HL-60 (cell line): ENCODE measurements around the gene COG7.
"Not testable (repeated sequence)": the region's sequence is repeated elsewhere in the genome, so short reads cannot be mapped to it uniquely, and the experiment has no call there.

Experiments
- DNase-seq, 2 experiments: peaks; one replicate each; pipeline ENCODE4 v3.0.0-alpha.2; 2010 to 2020; ENCODE audit warnings: low read depth in 1 of 2, low spot score in 1 of 2
- H3K27ac ChIP-seq: fragments of 250-450 bp; sonication (Bioruptor Pico); replicated peaks from 2 replicates; pipeline ENCODE4 v1.5.1; 2020; ENCODE audit warnings: mild to moderate bottlenecking, moderate library complexity
- H3K27me3 ChIP-seq: fragments of 250-450 bp; sonication (Bioruptor Pico); 2 replicates; pipeline ENCODE4 v1.5.1; 2021; ENCODE audit warnings: mild to moderate bottlenecking, moderate library complexity; ENCODE audit not compliant: insufficient read depth, poor library complexity, severe bottlenecking
- H3K4me3 ChIP-seq: replicated peaks from 2 replicates; pipeline ENCODE4 v1.5.1; 2011; ENCODE audit warnings: mild to moderate bottlenecking, control low read depth, low read length; ENCODE audit not compliant: insufficient read depth
- GABPA ChIP-seq: IDR thresholded peaks from 2 replicates; pipeline ENCODE4 v1.6.1; 2012; ENCODE audit warnings: low read depth
- POLR2AphosphoS5 ChIP-seq: IDR thresholded peaks from 2 replicates; pipeline ENCODE4 v1.6.1; 2012; ENCODE audit warnings: low read depth
- SPI1 ChIP-seq: IDR thresholded peaks from 2 replicates; pipeline ENCODE4 v1.6.1; 2012; ENCODE audit warnings: low read depth, mild to moderate bottlenecking, borderline replicate concordance
- TF ChIP-seq, protein P1 (sequence below): IDR thresholded peaks from one replicate; pipeline ENCODE4 v1.5.1; 2011; ENCODE audit warnings: low read length, control low read depth, inconsistent platforms; ENCODE audit not compliant: insufficient read depth
- TF ChIP-seq, protein P2 (sequence below): IDR thresholded peaks from 2 replicates; pipeline ENCODE4 v1.6.1; 2012; ENCODE audit warnings: low read depth; ENCODE audit not compliant: insufficient replicate concordance

COG7 gene

DNA sequence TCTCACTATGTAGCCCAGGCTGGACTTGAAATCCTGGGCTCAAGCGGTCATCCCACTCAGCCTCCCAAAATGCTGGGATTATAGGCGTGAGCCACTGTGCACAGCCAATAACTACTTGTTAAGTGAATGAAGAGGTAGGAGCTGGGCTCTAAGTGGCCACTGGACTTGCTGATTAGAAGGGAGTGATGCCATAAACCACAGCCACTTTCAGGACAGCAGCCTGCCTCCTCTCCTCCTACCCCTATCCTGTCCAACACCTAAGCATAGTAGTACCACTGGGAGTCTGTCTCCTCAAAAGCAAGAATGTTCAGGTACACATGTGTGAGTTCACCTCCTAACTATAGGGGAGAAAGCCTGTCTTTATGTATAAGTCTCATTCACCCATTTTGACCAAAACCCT lies 12.2 kb upstream of the COG7 start:
- no peak for DNase-seq
- no peak overlapping the region for H3K4me3 ChIP-seq
- no peak for TF ChIP-seq GABPA
- no peak for TF ChIP-seq POLR2AphosphoS5
- TF ChIP-seq, protein P1, sequence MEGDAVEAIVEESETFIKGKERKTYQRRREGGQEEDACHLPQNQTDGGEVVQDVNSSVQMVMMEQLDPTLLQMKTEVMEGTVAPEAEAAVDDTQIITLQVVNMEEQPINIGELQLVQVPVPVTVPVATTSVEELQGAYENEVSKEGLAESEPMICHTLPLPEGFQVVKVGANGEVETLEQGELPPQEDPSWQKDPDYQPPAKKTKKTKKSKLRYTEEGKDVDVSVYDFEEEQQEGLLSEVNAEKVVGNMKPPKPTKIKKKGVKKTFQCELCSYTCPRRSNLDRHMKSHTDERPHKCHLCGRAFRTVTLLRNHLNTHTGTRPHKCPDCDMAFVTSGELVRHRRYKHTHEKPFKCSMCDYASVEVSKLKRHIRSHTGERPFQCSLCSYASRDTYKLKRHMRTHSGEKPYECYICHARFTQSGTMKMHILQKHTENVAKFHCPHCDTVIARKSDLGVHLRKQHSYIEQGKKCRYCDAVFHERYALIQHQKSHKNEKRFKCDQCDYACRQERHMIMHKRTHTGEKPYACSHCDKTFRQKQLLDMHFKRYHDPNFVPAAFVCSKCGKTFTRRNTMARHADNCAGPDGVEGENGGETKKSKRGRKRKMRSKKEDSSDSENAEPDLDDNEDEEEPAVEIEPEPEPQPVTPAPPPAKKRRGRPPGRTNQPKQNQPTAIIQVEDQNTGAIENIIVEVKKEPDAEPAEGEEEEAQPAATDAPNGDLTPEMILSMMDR, result no peak
- TF ChIP-seq SPI1, result no peak
- TF ChIP-seq, protein P2, sequence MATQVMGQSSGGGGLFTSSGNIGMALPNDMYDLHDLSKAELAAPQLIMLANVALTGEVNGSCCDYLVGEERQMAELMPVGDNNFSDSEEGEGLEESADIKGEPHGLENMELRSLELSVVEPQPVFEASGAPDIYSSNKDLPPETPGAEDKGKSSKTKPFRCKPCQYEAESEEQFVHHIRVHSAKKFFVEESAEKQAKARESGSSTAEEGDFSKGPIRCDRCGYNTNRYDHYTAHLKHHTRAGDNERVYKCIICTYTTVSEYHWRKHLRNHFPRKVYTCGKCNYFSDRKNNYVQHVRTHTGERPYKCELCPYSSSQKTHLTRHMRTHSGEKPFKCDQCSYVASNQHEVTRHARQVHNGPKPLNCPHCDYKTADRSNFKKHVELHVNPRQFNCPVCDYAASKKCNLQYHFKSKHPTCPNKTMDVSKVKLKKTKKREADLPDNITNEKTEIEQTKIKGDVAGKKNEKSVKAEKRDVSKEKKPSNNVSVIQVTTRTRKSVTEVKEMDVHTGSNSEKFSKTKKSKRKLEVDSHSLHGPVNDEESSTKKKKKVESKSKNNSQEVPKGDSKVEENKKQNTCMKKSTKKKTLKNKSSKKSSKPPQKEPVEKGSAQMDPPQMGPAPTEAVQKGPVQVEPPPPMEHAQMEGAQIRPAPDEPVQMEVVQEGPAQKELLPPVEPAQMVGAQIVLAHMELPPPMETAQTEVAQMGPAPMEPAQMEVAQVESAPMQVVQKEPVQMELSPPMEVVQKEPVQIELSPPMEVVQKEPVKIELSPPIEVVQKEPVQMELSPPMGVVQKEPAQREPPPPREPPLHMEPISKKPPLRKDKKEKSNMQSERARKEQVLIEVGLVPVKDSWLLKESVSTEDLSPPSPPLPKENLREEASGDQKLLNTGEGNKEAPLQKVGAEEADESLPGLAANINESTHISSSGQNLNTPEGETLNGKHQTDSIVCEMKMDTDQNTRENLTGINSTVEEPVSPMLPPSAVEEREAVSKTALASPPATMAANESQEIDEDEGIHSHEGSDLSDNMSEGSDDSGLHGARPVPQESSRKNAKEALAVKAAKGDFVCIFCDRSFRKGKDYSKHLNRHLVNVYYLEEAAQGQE, result no peak

DNA sequence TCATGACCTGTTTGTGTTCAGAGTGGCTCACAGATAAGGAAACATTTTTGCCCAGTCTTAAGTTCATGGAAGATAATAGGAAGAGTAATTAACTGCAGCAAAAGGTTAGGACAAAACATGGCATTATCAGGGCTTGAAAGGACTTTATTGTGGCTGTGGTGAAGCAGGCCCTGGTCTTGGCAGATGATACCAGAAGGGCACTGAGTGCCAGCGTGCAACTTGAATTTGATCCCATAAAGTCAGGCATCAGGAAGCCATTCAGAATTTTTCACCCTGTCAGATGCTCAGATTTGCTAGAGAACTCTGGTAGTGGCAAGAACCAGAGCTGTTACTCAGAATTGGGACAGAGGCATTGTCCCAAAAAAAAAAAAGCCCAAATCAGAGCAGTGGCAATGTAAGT lies 11.2 kb upstream of the COG7 start:
- Histone ChIP-seq H3K27ac (no peak overlapping the region), H3K27me3 (no peaks in the 10 kb centered on the region), H3K4me3 (no peak overlapping the region)
- TF ChIP-seq, protein P1, result no peak
- TF ChIP-seq, protein P2, result no peak
- no peak for TF ChIP-seq GABPA
- no peak for TF ChIP-seq POLR2AphosphoS5
- TF ChIP-seq SPI1, result no peak
- DNase-seq, result no peak

More for the DNA sequence above, 12.2 kb upstream of the COG7 start:
- Histone ChIP-seq H3K27ac (no peak overlapping the region), H3K27me3 (no peaks in the 10 kb centered on the region)

DNA sequence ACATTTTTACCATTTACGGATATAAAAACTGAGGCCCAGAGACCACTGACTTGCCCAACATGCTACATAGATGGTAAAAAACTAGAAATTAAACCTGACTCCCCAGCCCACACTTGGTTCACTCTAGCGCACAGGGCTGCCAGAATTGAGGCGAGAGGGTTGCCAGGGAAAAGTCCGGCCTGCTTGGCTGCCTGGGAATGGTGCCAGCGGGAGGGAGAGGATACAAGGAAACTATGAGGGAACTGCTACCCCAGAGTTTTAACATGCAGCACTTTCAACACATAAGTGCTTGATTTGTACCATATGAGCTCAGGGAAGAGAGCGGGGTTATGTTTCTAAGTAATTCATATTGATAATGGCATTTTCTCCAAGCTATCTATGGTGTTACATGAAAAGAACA lies 10.0 kb upstream of the COG7 start:
- H3K27me3 ChIP-seq, DNase-seq, H3K4me3 ChIP-seq, H3K27ac ChIP-seq: not testable (repeated sequence)

DNA sequence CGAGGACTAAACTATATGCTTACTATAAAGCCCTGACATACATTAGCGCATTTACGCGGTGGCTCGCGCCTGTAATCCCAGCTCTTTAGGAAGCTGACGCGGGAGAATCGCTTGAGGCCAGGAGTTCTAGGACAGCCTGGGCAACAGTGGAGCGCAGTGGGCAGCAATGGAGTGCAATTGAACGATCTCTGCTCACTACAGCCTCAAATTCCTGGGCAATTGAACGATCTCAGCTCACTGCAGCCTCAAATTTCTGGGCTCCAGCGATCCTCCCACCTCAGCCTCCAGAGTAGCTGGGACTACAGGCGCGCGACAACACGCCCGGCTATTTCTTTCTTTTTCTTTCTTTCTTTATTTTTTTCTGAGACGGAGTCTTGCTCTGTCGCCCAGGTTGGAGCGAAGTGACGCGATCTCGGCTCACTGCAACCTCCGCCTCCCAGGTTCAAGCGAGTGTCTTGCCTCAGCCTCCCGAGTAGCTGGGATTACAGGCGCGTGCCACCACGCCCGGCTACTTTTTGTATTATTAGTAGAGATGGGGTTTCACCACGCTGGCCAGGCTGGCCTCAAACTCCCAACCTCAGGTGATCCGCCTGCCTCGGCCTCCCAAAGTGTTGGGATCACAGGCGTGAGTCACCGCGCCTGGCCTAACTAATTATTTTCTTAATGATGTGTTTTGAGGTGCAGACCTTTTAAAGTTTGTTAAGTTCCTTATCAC lies 506 bp upstream of the COG7 start:
- DNase-seq, result no peak
- Histone ChIP-seq H3K27me3 (no peaks in the 10 kb centered on the region), H3K27ac (peak overlapping the region; percentile 82), H3K4me3 (peak overlapping the region; percentile 96)
- TF ChIP-seq, protein P1, result no peak
- no peak for TF ChIP-seq POLR2AphosphoS5
- no peak for TF ChIP-seq SPI1
- no peak for TF ChIP-seq GABPA
- TF ChIP-seq, protein P2, result no peak
